ENCODE measurements around the gene LAS1L. TPM values are rescaled to one million over a fixed set of nuclear protein-coding genes. Genes with fewer than 3 reads are reported as not detected.
"Not testable (repeated sequence)": the region's sequence is repeated elsewhere in the genome, so short reads cannot be mapped to it uniquely, and the experiment has no call there.

LAS1L gene
- total RNA-seq, 4 donors from 2014 or later, result 30.6 to 35.0 (median 32.3) TPM

GRCh38 chrX:65528705-65529340 is 5.8 kb downstream of the LAS1L start:
- no peak overlapping the region for H3K4me3 ChIP-seq
- H3K27me3 ChIP-seq, result peaks cover 0 to 9% of the 10 kb centered on the region in 2 donors
- H3K4me1 ChIP-seq, result peaks cover 0 to 18% (median 0%) of the 10 kb centered on the region in 4 donors
- 42 to 49% methylated on average over 9 of the region's 9 CpGs for WGBS, 2 donors
- TF ChIP-seq CTCF (IDR thresholded peaks at IDR 0.05) (peak; percentile 71 to 99 (median 86)), EP300 (IDR thresholded peaks at IDR 0.05) (no peak), POLR2A (IDR thresholded peaks at IDR 0.05) (no peak)
- no peak overlapping the region for H3K27ac ChIP-seq
- H3K9me3 ChIP-seq, result no peaks in the 10 kb centered on the region
- DNase-seq (ENCODE audit: low spot score in 2 of 2), result peak in 1 of 2 donors; percentile 42
- H3K36me3 ChIP-seq, result peaks cover 0 to 63% (median 0%) of the 10 kb centered on the region in 3 donors

GRCh38 chrX:65528293-65528692 is 6.3 kb downstream of the LAS1L start:
- peaks cover 0 to 68% (median 0%) of the 10 kb centered on the region in 3 donors for H3K36me3 ChIP-seq
- peaks cover 0 to 12% (median 0%) of the 10 kb centered on the region in 4 donors for H3K4me1 ChIP-seq
- DNase-seq (ENCODE audit: low spot score in 2 of 2), result no peak
- H3K4me3 ChIP-seq, result no peak overlapping the region
- no peak for TF ChIP-seq EP300 (IDR thresholded peaks at IDR 0.05)
- TF ChIP-seq POLR2A (IDR thresholded peaks at IDR 0.05), result no peak
- TF ChIP-seq CTCF (IDR thresholded peaks at IDR 0.05), result no peak
- peaks cover 0 to 9% of the 10 kb centered on the region in 2 donors for H3K27me3 ChIP-seq
- no peak overlapping the region for H3K27ac ChIP-seq
- H3K9me3 ChIP-seq, result no peaks in the 10 kb centered on the region
- 50% methylated on average over 3 of the region's 3 CpGs; no CpG with 5 or more reads in 1 of the 2 donors for WGBS, 2 donors

GRCh38 chrX:65524139-65524538 is 10.4 kb downstream of the LAS1L start:
- TF ChIP-seq EP300 (IDR thresholded peaks at IDR 0.05), result no peak
- no peak for TF ChIP-seq POLR2A (IDR thresholded peaks at IDR 0.05)
- no peak for TF ChIP-seq CTCF (IDR thresholded peaks at IDR 0.05)
- no peak for DNase-seq (ENCODE audit: low spot score in 2 of 2)
- H3K36me3 ChIP-seq, result peaks cover 0 to 77% (median 0%) of the 10 kb centered on the region in 3 donors
- H3K4me1 ChIP-seq, result no peaks in the 10 kb centered on the region
- 86 to 88% methylated on average over 8 to 9 of the region's 9 CpGs for WGBS, 2 donors
- peaks cover 0 to 9% of the 10 kb centered on the region in 2 donors for H3K27me3 ChIP-seq
- H3K9me3 ChIP-seq, result no peaks in the 10 kb centered on the region
- H3K4me3 ChIP-seq, result no peak overlapping the region
- H3K27ac ChIP-seq, result no peak overlapping the region

GRCh38 chrX:65522739-65523372 is 11.7 kb downstream of the LAS1L start:
- H3K36me3 ChIP-seq, result peaks cover 0 to 78% (median 0%) of the 10 kb centered on the region in 3 donors
- 79 to 82% methylated on average over 3 of the region's 3 CpGs for WGBS, 2 donors
- no peak overlapping the region for H3K27ac ChIP-seq
- peaks cover 0 to 5% of the 10 kb centered on the region in 2 donors for H3K27me3 ChIP-seq
- H3K4me3 ChIP-seq, result no peak overlapping the region
- DNase-seq (ENCODE audit: low spot score in 2 of 2), result no peak
- TF ChIP-seq EP300 (IDR thresholded peaks at IDR 0.05) (no peak), POLR2A (IDR thresholded peaks at IDR 0.05) (no peak)
- no peaks in the 10 kb centered on the region for H3K4me1 ChIP-seq
- no peaks in the 10 kb centered on the region for H3K9me3 ChIP-seq

- not testable (repeated sequence) for H3K27ac ChIP-seq; H3K4me3 ChIP-seq; H3K4me1 ChIP-seq; DNase-seq (ENCODE audit: low spot score in 2 of 2); H3K27me3 ChIP-seq; H3K9me3 ChIP-seq
- H3K36me3 ChIP-seq, result peaks cover 0 to 64% (median 0%) of the 10 kb centered on the region in 3 donors
- 62 to 78% methylated on average over 3 to 4 of the region's 6 CpGs for WGBS, 2 donors
Measured at GRCh38 chrX:65519530-65519929, 15.1 kb downstream of the LAS1L start.

- DNase-seq (ENCODE audit: low spot score in 2 of 2); H3K27ac ChIP-seq; H3K4me3 ChIP-seq; H3K9me3 ChIP-seq; H3K4me1 ChIP-seq; H3K27me3 ChIP-seq: not testable (repeated sequence)
- 68 to 72% methylated on average over 5 to 9 of the region's 9 CpGs for WGBS, 2 donors
- H3K36me3 ChIP-seq, result peaks cover 0 to 64% (median 0%) of the 10 kb centered on the region in 3 donors
Measured at GRCh38 chrX:65518980-65519379, 15.6 kb downstream of the LAS1L start.

All from tibial nerve (tissue), 4 donors.